GM23248 (cell line): ENCODE data around the gene USP34.

Experiments
- EZH2 ChIP-seq: fragments of 200-600 bp; sonication (generic); IDR thresholded peaks from 2 replicates; pipeline ENCODE4 v1.6.1; 2018; ENCODE audit warnings: antibody characterized with exemption, mild to moderate bottlenecking; ENCODE audit not compliant: insufficient read depth, poor library complexity, severe bottlenecking
- EZH2phosphoT487 ChIP-seq: fragments of 200-600 bp; sonication (generic); IDR thresholded peaks from 2 replicates; pipeline ENCODE4 v1.6.1; 2018; ENCODE audit warnings: antibody characterized with exemption, moderate library complexity, mild to moderate bottlenecking, low read depth; ENCODE audit not compliant: insufficient read depth

DNA sequence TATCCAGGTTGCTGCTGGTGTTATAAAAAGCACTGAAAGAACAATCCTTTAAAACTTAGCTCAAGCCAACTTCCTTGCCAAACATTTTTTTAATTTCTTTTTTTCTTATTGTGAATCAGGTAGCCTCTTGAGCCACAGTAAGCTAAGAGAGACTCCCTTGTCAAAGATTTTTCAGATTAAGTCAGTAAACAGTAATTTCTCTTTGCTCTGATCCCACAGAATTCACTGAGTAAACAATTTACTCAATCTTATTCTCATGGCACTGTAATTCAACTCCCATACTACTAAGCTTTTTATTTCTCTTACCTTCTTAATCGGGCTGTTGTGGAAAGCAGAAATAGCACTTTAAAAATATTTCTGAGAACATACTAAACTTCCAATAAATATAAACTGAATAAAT, 226.2 kb downstream of the USP34 start:
- TF ChIP-seq EZH2phosphoT487 = no peak
- no peak for TF ChIP-seq EZH2
